NCI-H1694 (cell line): ENCODE results near the gene INPP5A.

Experiments used
- DNase-seq: peaks from one replicate; lab custom pipeline; 2025; lab: John Stamatoyannopoulos, UW

Gene INPP5A

GRCh38 chr10:132721725-132722124, 184.1 kb downstream of the INPP5A start:
- no peak for DNase-seq

DNA sequence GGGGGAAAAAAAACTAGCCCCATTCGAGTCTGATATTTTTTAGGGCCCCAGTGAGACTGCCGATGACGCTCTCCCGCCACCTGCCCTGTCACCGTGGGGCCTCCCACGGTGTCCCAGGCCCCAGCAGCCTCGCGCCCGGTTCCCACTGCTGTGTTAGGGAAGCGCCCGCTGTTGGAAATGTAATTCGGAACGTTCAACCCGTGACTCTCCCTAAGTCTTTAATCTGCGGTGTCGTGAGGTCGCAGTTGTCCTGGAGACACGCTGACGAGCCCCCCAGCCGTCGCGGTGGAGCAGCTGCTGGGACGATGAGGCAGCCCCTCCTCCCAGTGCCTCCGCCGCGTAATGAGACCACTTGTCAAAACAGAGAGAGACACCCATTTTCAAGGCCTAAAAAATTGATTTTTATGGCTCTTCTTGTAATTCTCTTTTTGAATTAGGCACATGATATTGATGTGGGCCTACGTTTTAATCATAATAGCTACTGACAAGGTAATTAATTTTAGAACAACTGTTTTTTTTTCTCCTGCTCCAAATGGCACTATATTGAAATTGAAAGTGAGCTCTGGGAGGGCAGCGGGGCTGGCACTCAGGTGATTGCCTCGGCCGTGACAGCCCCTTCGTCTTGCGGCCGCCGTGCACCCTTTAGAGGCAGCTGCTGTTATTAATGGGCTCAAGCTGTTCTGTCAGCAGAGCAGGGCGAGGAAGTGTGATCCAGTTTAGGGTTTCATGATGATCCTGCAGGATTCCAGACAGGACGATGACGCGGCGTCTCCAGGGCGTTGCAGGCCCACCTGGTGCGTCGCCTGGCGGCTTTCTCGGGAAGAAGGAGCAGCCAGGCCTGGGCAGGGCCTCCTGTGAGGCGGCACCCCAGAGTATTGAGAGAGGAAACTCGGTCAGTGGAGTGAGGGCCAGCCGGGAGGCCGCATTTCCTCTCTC, 185.1 kb downstream of the INPP5A start:
- DNase-seq: no peak

DNA sequence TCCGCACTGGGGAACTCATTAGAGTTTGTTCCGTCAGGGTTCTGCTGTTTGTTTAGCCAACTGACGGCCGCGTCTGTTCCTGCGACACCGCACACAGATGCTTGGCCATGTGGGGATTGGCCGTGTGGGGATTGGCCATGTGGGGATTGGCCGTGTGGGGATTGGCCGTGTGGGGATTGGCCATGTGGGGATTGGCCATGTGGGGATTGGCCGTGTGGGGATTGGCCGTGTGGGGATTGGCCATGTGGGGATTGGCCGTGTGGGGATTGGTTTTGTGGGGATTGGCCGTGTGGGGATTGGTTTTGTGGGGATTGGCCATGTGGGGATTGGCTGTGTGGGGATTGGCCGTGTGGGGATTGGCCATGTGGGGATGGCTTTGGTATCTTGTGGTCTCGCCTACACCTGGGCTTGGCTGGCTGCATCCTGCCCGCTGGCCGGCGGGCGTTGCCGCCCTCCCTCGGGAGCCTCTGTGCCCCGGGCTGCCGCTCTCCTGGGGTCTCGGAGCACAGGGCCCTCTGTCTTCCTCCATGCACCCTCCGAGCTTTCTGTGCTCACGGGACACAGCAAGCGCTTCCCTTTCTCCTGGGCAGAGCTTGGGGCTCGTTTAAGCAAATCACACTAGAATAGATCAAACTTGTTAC, 185.9 kb downstream of the INPP5A start:
- DNase-seq: no peak

- DNase-seq: no peak
Measured at GRCh38 chr10:132724446-132724845, 186.9 kb downstream of the INPP5A start.

DNA sequence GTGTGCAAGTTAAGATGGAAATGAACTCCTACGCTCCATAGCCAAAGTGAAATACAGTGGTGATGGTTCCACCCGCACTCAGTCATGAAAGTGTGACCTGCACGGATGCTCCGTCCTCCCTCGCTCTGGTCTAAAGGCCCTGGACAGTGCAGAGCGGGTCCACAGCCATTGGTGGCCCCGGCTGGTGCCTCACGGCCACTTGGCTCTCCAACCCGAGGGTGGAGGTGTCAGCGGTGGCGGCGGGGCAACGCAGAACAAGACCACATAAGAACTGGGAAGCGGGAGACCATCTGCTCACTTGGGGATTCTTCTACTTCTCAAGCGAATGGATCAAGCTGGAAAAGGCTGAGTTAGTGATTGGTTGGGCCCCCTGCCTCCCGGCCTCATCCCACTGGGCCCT, 187.6 kb downstream of the INPP5A start:
- DNase-seq: no peak

DNA sequence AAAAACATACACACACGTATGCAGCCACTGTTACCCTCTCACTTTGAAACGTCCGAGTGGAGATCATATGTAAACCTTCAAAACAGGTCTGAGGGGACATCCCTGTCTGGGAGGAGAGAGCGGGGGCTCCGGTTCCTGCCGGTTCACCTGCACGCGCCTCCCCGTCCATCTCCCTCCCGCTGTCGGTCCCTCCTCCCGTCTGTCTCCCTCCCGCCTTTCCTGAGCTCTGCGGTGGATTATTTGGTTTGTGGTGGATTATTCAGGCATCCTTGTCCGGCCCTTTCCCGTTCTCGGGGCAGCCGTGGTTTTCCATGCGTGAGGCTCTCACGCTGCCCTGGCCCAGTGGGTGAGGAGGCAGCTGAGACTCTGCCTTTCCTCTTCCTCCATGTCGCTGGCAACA, 188.6 kb downstream of the INPP5A start:
- DNase-seq: no peak

GRCh38 chr10:132726951-132727350, 189.4 kb downstream of the INPP5A start:
- DNase-seq: no peak

DNA sequence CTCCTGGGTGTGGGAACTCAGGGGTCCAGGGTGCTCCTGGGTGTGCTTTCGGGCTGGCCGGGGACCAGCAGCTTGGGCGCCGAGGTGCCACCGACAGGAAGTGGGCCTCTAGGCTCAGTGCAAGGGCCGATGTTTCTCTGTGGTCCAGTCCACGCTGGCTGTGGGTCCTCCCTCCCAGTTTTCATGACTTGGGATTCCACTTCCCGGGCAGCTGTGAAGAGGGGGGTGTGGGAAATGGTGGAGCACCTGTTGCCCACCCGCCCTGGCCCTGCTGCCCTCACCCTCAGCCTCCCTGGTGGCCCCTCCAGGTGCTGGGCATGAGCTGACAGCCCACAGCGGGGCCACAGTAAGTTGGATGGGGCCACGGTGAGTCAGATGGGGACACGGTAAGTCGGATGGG, 189.8 kb downstream of the INPP5A start:
- DNase-seq: no peak

GRCh38 chr10:132728321-132728720, 190.7 kb downstream of the INPP5A start:
- no peak for DNase-seq

- no peak for DNase-seq
Measured at GRCh38 chr10:132728741-132729140, 191.2 kb downstream of the INPP5A start.

GRCh38 chr10:132729810-132730572, 192.4 kb downstream of the INPP5A start:
- no peak for DNase-seq

DNA sequence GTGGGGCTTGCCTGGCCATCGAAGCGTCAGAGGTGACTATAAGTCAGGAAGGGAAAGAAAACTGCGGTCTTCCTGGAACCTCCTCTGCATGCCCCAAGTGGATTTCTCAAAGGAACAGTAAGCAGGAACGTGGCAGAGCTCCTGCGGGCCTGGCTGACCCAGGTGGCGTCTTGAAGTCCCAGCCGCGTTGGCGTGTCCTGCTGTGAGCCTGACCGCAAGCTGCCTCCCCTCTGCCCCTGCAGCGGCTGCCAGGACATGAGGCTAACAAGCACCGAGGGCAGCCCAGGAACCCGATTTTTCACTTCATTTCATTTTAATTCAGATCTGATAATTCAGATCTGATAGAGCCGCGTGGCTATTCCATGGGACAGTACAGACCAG, 193.0 kb downstream of the INPP5A start:
- no peak for DNase-seq

- no peak for DNase-seq
Measured at GRCh38 chr10:132732518-132732917, 194.9 kb downstream of the INPP5A start.

DNA sequence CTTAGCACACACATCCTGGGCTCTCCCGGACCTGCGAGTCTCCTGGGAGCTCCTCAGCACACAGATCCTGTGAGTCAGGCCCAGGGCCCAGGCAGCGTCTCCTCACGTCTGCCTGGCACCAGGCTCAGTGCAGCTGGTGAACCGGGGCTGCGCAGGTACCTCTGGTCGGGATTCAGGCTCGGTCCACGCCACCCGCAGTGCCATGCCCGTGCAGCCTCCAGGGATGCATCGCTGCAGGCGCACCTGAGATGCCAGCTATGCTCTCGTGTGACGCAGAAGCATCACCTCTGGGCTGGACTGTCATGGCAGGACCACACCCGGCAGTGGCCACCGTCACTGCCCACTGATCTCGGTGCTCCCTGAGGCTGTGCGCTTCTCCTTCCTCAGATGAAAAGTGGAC, 196.3 kb downstream of the INPP5A start:
- no peak for DNase-seq

DNA sequence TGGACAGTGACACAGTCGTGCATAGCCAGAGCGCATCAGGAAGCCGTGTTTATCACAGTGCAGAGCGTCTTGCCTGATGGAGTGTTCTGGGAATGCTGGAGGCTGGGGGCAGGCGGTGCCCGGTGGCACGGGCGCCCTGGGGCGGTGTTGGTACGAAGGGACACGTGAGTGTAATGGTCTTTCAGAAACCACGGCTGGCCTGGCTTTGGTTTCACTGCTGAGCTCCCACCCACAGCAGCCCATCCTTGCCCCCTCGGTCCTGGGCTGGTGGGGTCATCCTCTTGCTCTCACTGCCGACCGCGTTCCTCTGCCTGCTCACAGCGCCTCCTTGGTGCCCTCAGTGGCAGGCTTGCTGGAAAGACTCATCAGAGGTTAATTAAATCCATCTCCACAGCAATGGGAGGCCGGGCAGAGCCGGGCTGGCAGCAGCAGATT, 197.8 kb downstream of the INPP5A start:
- no peak for DNase-seq

- DNase-seq: no peak
Measured at GRCh38 chr10:132735923-132736391, 198.4 kb downstream of the INPP5A start.

GRCh38 chr10:132737390-132738048, 199.9 kb downstream of the INPP5A start:
- no peak for DNase-seq

- DNase-seq: no peak
Measured at GRCh38 chr10:132738454-132739224, 201.1 kb downstream of the INPP5A start.

- DNase-seq: no peak
Measured at GRCh38 chr10:132739225-132739613, 201.6 kb downstream of the INPP5A start.

DNA sequence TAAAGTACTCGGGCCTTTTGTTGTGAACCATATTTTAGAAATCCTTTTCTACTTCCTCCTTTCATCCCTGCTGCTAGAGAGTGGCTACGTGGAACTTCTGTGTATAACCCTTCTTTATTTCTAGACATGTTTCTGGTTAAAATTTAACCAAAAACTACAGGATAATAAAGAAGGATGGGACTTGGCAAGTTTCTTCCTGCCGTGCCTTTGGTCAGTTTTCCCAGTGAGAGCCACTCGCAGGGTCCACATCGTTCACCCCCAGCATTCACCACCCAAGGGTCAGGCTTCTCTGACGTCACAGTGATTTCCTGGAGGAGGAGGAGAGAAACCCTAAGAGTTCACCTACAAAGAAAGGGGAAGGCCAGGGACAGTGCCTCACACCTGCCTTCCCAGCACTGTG, 203.0 kb downstream of the INPP5A start:
- DNase-seq: no peak

DNA sequence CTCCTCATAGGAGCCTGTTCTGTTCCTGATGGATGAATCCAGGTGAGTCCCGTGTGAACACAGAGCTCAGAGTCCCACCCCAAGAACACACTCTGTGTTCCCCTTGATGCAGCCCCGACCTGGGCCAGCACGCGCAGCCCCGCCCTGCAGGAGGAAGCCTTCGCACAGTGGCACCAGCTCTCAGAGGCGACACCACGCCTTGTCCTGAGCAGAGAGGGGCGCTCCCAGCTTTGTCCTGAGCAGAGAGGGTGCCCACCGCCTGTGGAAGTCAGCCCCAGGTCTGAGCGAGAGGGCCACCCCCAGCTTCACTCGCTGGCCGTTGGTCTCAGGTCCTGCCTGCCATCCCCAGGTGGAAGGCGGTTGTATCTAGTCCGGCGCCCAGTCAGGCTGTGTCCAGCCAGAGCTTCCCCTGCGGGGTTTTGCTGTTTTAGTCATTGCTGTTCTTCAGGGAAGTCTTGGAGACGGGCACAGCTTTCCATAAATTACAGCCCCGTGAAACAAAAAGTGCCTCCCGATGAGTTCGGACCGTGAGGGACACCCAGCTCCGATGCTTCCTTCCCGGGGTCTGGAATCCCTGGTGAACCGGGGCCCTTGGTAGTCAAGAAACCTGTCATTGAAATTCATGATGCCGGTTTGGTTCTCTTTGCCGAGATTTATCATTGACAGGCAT, 204.7 kb downstream of the INPP5A start:
- DNase-seq: no peak
